Stimulated activated naive B cell treated with anti-CD40 and anti-IgM and Interleukin-4, amounts not matched to agents 10 μg/mL and 1 μg/mL and 100 μg/mL, for 72 hours (primary cell): Measurements from ENCODE around the gene DENND4C.
"Not testable (repeated sequence)": the region's sequence is repeated elsewhere in the genome, so short reads cannot be mapped to it uniquely, and the experiment has no call there.

Experiments used
- ATAC-seq, 2 donors: fragments of 150-1000 bp; cut with Tn5 transposase; replicated peaks; 2 replicates each; pipeline ENCODE4 v1.10.0; 2021; ENCODE audit warnings: moderate library complexity in 1 of 2
- DNase-seq: peaks from one replicate; pipeline ENCODE4 v3.0.0; 2021
- H3K27ac Mint-ChIP-seq: one replicate; pipeline ENCODE4 v1.8.0; 2022; ENCODE audit warnings: mild to moderate bottlenecking, mixed read lengths
- H3K27me3 Mint-ChIP-seq, 2 donors: one replicate each; pipeline ENCODE4 v1.8.0; 2022; ENCODE audit warnings: mixed read lengths in 2 of 2
- H3K36me3 Mint-ChIP-seq, 2 donors: one replicate each; pipeline ENCODE4 v1.8.0; 2022; ENCODE audit warnings: mixed read lengths in 2 of 2, mild to moderate bottlenecking in 1 of 2
- H3K4me1 Mint-ChIP-seq, 2 donors: one replicate each; pipeline ENCODE4 v1.8.0; 2022; ENCODE audit warnings: mixed read lengths in 2 of 2, mild to moderate bottlenecking in 1 of 2
- H3K4me3 Mint-ChIP-seq, 2 donors: one replicate each; pipeline ENCODE4 v1.8.0; 2022; ENCODE audit warnings: mild to moderate bottlenecking in 2 of 2, mixed read lengths in 2 of 2, moderate library complexity in 1 of 2
- H3K9me3 Mint-ChIP-seq, 2 donors: one replicate each; pipeline ENCODE4 v1.8.0; 2022; ENCODE audit warnings: mixed read lengths in 2 of 2, mild to moderate bottlenecking in 1 of 2

DENND4C gene

GRCh38 chr9:19266778-19267384, 36.4 kb downstream of the DENND4C start:
- peaks cover 17 to 51% of the 10 kb centered on the region in 2 donors for H3K4me1 Mint-ChIP-seq
- peaks cover 12 to 22% of the 10 kb centered on the region in 2 donors for H3K36me3 Mint-ChIP-seq
- not testable (repeated sequence) for H3K4me3 Mint-ChIP-seq, H3K27ac Mint-ChIP-seq, H3K9me3 Mint-ChIP-seq, DNase-seq, H3K27me3 Mint-ChIP-seq, ATAC-seq

DNA sequence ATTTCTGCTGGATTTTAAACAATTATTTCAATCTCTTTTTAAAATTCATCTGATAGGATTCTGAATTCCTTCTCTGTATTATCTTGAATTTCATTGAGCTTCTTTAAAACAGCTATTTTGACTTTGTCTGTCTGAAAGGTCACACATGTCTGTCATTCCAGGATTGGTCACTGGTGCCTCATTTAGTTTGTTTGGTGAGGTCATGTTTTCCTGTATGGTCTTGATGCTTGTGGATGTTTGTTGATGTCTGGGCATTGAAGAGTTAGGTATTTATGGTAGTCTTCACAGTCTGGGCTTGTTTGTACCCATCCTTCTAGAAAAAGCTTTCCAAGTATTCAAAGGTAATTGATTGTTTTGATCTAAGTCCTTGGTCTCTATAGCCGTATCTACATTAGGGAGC, 39.1 kb downstream of the DENND4C start:
- Mint-ChIP-seq H3K4me3 (no peak overlapping the region), H3K36me3 (peaks cover 8 to 22% of the 10 kb centered on the region in 2 donors), H3K27ac (no peak overlapping the region), H3K27me3 (no peaks in the 10 kb centered on the region), H3K9me3 (peaks cover 0 to 3% of the 10 kb centered on the region in 2 donors), H3K4me1 (peaks cover 11 to 39% of the 10 kb centered on the region in 2 donors)
- ATAC-seq (no peak), DNase-seq (no peak)

DNA sequence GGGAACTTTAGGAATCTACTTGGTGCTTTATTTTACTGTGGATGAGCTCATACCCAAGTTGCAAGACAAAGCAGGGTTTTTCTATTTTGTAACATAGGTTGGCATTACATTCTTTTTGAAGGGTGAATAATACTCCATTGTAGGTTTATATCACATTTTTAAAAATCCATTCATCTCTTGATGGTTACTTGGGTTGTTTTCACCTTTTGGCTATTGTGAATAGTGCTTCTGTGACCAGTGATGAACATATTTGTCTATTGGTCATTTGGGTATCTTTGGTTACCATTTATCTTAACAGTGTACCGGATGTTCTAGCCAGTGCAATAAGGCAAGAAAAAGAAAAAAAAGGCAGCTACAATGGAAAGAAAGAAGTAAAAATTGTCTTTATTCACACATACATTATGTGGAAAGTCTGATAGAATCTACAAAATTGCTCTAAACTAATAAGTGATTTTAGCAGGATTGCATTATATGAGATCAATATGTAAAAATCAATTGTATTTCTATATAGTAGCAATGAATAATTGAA, 40.0 kb downstream of the DENND4C start:
- DNase-seq (no peak), ATAC-seq (no peak)
- no peak overlapping the region for H3K27ac Mint-ChIP-seq
- H3K36me3 Mint-ChIP-seq: peaks cover 10 to 22% of the 10 kb centered on the region in 2 donors
- H3K27me3 Mint-ChIP-seq: no peaks in the 10 kb centered on the region
- H3K4me3 Mint-ChIP-seq: no peak overlapping the region
- peaks cover 10 to 35% of the 10 kb centered on the region in 2 donors for H3K4me1 Mint-ChIP-seq
- peaks cover 0 to 3% of the 10 kb centered on the region in 2 donors for H3K9me3 Mint-ChIP-seq

GRCh38 chr9:19271081-19271480, 40.6 kb downstream of the DENND4C start:
- Mint-ChIP-seq H3K27me3 (no peaks in the 10 kb centered on the region), H3K36me3 (peaks cover 10 to 24% of the 10 kb centered on the region in 2 donors), H3K27ac (no peak overlapping the region), H3K4me1 (peaks cover 10 to 35% of the 10 kb centered on the region in 2 donors), H3K9me3 (peaks cover 0 to 3% of the 10 kb centered on the region in 2 donors), H3K4me3 (no peak overlapping the region)
- no peak for DNase-seq
- ATAC-seq: no peak

GRCh38 chr9:19281801-19282200, 51.3 kb downstream of the DENND4C start:
- peaks cover 3 to 23% of the 10 kb centered on the region in 2 donors for H3K4me1 Mint-ChIP-seq
- ATAC-seq (no peak), DNase-seq (no peak)
- no peak overlapping the region for H3K27ac Mint-ChIP-seq
- no peaks in the 10 kb centered on the region for H3K27me3 Mint-ChIP-seq
- H3K4me3 Mint-ChIP-seq: no peak overlapping the region
- H3K36me3 Mint-ChIP-seq: peaks cover 0 to 9% of the 10 kb centered on the region in 2 donors
- H3K9me3 Mint-ChIP-seq: no peaks in the 10 kb centered on the region

DNA sequence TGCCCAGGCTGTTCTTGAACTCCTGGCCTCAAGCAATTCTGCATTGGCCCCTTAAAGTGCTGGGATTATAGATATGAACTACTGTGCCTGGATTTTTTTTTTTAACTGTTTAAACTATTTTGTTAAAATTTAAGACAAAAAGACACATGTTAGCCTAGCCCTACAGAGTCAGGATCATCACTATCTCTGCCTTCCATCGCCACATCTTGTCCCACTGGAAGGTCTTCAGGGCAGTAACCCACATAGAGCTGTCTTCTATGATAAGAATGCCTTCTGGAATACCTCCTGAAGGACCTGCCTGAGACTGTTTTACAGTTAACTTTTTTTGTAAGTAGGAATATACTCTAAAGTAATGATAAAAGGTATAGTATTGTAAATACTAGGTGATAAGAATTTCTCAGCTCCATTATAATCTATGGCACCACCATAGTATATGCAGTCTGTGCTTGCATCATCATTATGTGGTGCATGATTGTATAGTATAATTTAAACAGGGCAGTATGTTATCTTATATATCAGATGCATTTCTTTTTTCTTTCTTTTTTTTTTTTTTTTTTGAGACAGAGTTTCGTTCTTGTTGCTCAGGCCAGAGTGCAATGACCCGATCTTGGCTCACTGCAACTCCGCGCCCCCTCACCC, 52.7 kb downstream of the DENND4C start:
- no peaks in the 10 kb centered on the region for H3K9me3 Mint-ChIP-seq
- no peak overlapping the region for H3K4me3 Mint-ChIP-seq
- H3K27me3 Mint-ChIP-seq: no peaks in the 10 kb centered on the region
- peaks cover 3 to 23% of the 10 kb centered on the region in 2 donors for H3K4me1 Mint-ChIP-seq
- DNase-seq (no peak), ATAC-seq (no peak)
- peaks cover 4 to 14% of the 10 kb centered on the region in 2 donors for H3K36me3 Mint-ChIP-seq
- H3K27ac Mint-ChIP-seq: no peak overlapping the region

- Mint-ChIP-seq H3K4me1 (peaks cover 3 to 23% of the 10 kb centered on the region in 2 donors), H3K36me3 (peaks cover 4 to 20% of the 10 kb centered on the region in 2 donors), H3K27ac (no peak overlapping the region), H3K27me3 (no peaks in the 10 kb centered on the region), H3K4me3 (no peak overlapping the region), H3K9me3 (no peaks in the 10 kb centered on the region)
- ATAC-seq (no peak), DNase-seq (no peak)
These were observed 54.2 kb downstream of the DENND4C start for GRCh38 chr9:19284729-19285128.

GRCh38 chr9:19286634-19287188, 56.2 kb downstream of the DENND4C start:
- Mint-ChIP-seq H3K9me3 (no peaks in the 10 kb centered on the region), H3K36me3 (peaks cover 16 to 36% of the 10 kb centered on the region in 2 donors), H3K27me3 (no peaks in the 10 kb centered on the region), H3K4me1 (peaks cover 3 to 18% of the 10 kb centered on the region in 2 donors), H3K4me3 (no peak overlapping the region), H3K27ac (no peak overlapping the region)
- DNase-seq: no peak
- ATAC-seq: no peak

DNA sequence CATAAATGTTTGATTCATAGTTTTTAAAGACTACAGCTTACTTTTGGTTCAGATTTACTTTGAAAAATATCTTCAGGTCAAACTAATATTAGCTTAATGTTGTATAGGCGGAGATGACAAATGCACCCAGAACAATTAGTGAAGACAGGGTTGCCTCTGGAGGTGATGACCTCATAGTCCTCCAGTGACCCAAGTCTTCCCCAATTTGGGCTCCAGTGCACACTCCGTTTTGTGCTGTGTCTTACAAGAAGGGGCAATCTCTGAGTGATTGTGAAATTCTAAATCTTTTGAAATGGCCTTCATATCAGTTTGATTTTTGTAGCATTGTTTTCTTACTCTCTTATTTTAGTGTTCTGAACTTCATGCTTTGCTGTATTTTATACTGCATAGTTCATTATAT, 57.6 kb downstream of the DENND4C start:
- H3K27me3 Mint-ChIP-seq: no peaks in the 10 kb centered on the region
- H3K36me3 Mint-ChIP-seq: peaks cover 17 to 37% of the 10 kb centered on the region in 2 donors
- no peak for ATAC-seq
- no peak for DNase-seq
- no peaks in the 10 kb centered on the region for H3K9me3 Mint-ChIP-seq
- no peak overlapping the region for H3K27ac Mint-ChIP-seq
- H3K4me3 Mint-ChIP-seq: no peak overlapping the region
- peaks cover 3 to 18% of the 10 kb centered on the region in 2 donors for H3K4me1 Mint-ChIP-seq

GRCh38 chr9:19290103-19290502, 59.6 kb downstream of the DENND4C start:
- Mint-ChIP-seq H3K27me3 (no peaks in the 10 kb centered on the region), H3K9me3 (no peaks in the 10 kb centered on the region), H3K36me3 (peaks cover 25 to 46% of the 10 kb centered on the region in 2 donors), H3K4me3 (no peak overlapping the region), H3K27ac (no peak overlapping the region), H3K4me1 (peaks cover 3 to 7% of the 10 kb centered on the region in 2 donors)
- DNase-seq (no peak), ATAC-seq (no peak)

- Mint-ChIP-seq H3K27me3 (no peaks in the 10 kb centered on the region), H3K4me3 (no peak overlapping the region), H3K36me3 (peaks cover 26 to 35% of the 10 kb centered on the region in 2 donors), H3K27ac (no peak overlapping the region), H3K9me3 (no peaks in the 10 kb centered on the region), H3K4me1 (no peaks in the 10 kb centered on the region)
- DNase-seq (no peak), ATAC-seq (no peak)
These were observed 63.7 kb downstream of the DENND4C start for GRCh38 chr9:19294219-19294618.

- H3K36me3 Mint-ChIP-seq: peaks cover 29 to 44% of the 10 kb centered on the region in 2 donors
- ATAC-seq: no peak
- no peak overlapping the region for H3K27ac Mint-ChIP-seq
These were observed 68.0 kb downstream of the DENND4C start for GRCh38 chr9:19298436-19299000.

GRCh38 chr9:19303216-19303615, 72.7 kb downstream of the DENND4C start:
- peaks cover 30 to 49% of the 10 kb centered on the region in 2 donors for H3K36me3 Mint-ChIP-seq
- H3K4me3 Mint-ChIP-seq: no peak overlapping the region
- H3K27me3 Mint-ChIP-seq: no peaks in the 10 kb centered on the region
- H3K27ac Mint-ChIP-seq: no peak overlapping the region
- DNase-seq (no peak), ATAC-seq (no peak)
- no peaks in the 10 kb centered on the region for H3K4me1 Mint-ChIP-seq
- no peaks in the 10 kb centered on the region for H3K9me3 Mint-ChIP-seq

More at GRCh38 chr9:19298436-19299000, 68.0 kb downstream of the DENND4C start:
- Mint-ChIP-seq H3K9me3 (no peaks in the 10 kb centered on the region), H3K27me3 (no peaks in the 10 kb centered on the region), H3K4me3 (no peak overlapping the region), H3K4me1 (no peaks in the 10 kb centered on the region)
- DNase-seq: no peak

GRCh38 chr9:19306568-19306967, 76.1 kb downstream of the DENND4C start:
- no peak overlapping the region for H3K27ac Mint-ChIP-seq
- H3K36me3 Mint-ChIP-seq: peaks cover 25 to 44% of the 10 kb centered on the region in 2 donors
- H3K9me3 Mint-ChIP-seq: no peaks in the 10 kb centered on the region
- H3K4me3 Mint-ChIP-seq: no peak overlapping the region
- ATAC-seq (no peak), DNase-seq (no peak)
- H3K4me1 Mint-ChIP-seq: no peaks in the 10 kb centered on the region
- no peaks in the 10 kb centered on the region for H3K27me3 Mint-ChIP-seq
